22Rv1 (cell line): ENCODE measurements around the gene PLCXD3.
A peak's percentile ranks its signal among the peaks of the same experiment; 100 is the strongest.

Source experiments
- CTCF ChIP-seq: fragments of 450-650 bp; IDR thresholded peaks from 2 replicates; pipeline ENCODE4 v1.5.1; 2017; ENCODE audit warnings: mild to moderate bottlenecking
- ZFX ChIP-seq: fragments of 450-650 bp; IDR thresholded peaks from 2 replicates; pipeline ENCODE4 v1.6.1; 2017; ENCODE audit warnings: antibody characterized with exemption, borderline replicate concordance

GRCh38 chr5:41519801-41520200 lies 9.4 kb upstream of the PLCXD3 start:
- TF ChIP-seq CTCF (peak; percentile 31), ZFX (no peak)
